HG03378 (cell line): ENCODE measurements around the gene EFHC1.
"Not testable (repeated sequence)": the region's sequence is repeated elsewhere in the genome, so short reads cannot be mapped to it uniquely, and the experiment has no call there.

ENCODE experiments used
- ATAC-seq: cut with Tn5 transposase; IDR thresholded peaks from one replicate; pipeline ENCODE4 v1.9.1; 2021; ENCODE audit warnings: mild to moderate bottlenecking, moderate library complexity; ENCODE audit not compliant: unreplicated experiment

EFHC1 gene

DNA sequence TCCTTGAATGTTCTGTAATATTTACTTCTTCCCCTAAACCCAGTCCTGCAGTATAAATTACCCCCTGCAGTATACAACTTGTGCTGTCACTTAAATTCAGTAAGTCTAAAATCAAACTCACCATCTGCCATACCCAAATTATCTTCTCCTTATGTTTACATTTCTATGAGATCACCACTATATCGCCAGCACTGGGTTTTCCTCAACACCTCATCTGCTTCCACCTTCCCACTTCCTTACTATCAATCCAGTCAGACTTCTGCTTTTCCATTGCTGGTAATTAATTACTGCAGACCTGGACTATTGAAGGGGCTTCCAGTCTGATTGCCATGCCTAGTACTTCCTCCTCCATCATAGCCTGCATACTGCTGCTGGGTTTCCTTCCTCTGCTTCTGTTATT is 15.2 kb downstream of the EFHC1 start:
- ATAC-seq, result no peak

GRCh38 chr6:52438926-52439325 is 18.8 kb downstream of the EFHC1 start:
- ATAC-seq, result no peak

GRCh38 chr6:52454556-52454955 is 34.4 kb downstream of the EFHC1 start:
- no peak for ATAC-seq

GRCh38 chr6:52457096-52457495 is 37.0 kb downstream of the EFHC1 start:
- ATAC-seq, result no peak

DNA sequence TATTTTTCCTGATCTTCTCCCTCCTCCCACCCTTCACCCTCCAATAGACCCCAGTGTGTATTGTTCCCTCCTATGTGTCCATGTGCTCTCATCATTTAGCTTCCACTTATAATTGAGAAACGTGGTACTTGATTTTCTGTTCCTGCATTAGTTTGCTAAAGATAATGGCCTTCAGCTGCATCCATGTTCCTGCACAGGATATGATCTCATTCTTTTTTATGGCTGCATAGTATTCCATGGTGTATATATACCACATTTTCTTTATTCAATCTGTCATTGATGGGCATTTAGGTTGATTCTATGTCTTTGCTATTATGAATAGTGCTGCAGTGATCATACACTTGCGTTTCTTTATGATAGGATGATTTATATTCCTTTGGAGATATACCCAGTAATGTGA is 41.1 kb downstream of the EFHC1 start:
- not testable (repeated sequence) for ATAC-seq

DNA sequence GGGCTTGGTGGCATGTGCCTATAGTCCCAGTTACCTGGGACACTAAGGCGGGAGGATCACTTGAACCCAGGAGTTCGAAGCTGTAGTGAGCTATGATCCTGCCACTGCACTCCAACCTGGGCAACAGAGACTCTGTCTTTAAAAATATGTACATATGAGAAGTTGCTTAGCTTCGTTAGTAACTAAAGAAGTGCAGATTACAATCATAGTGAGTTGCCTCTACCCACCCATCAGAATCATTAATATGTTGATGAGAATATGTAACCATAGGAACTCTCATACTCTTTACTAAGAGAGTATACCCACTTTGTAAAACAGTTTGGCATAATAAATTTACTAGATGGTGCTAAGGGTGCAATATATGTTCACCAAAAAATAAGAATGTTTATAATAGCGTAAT is 54.0 kb downstream of the EFHC1 start:
- no peak for ATAC-seq

GRCh38 chr6:52475307-52475706 is 55.2 kb downstream of the EFHC1 start:
- no peak for ATAC-seq

- no peak for ATAC-seq
Measured at GRCh38 chr6:52482903-52483670, 62.9 kb downstream of the EFHC1 start.

GRCh38 chr6:52483671-52484003 is 63.5 kb downstream of the EFHC1 start:
- no peak for ATAC-seq

GRCh38 chr6:52489881-52490280 is 69.7 kb downstream of the EFHC1 start:
- ATAC-seq, result no peak

- peak; percentile 73 for ATAC-seq
Measured at GRCh38 chr6:52491203-52492069, 71.3 kb downstream of the EFHC1 start.

DNA sequence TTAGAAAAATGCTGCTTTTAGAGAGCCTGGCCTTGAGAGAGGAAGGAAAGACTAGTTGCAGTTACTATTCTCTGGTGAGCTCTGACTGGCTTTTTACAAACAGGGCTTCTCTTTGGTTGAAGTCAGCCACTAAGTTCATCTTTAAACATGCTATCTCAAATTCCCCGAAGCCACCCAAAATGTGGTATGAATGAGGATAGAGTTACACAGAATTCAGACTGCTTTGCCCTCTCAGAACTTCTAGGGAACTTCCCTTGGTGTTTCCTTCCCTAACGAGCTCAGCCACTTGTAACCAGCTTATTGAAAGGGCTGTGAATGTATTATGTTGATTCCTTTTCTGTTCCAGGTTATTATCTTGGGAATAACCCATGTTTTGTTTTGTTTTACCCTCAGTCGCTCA is 73.5 kb downstream of the EFHC1 start:
- no peak for ATAC-seq

GRCh38 chr6:52494298-52495072 is 74.3 kb downstream of the EFHC1 start:
- no peak for ATAC-seq

- ATAC-seq, result no peak
Measured at GRCh38 chr6:52495922-52496321, 75.8 kb downstream of the EFHC1 start.

GRCh38 chr6:52496631-52497030 is 76.5 kb downstream of the EFHC1 start:
- no peak for ATAC-seq

GRCh38 chr6:52497652-52498408 is 77.7 kb downstream of the EFHC1 start:
- ATAC-seq, result peak; percentile 93

GRCh38 chr6:52498538-52499017 is 78.4 kb downstream of the EFHC1 start:
- peak; percentile 41 for ATAC-seq

DNA sequence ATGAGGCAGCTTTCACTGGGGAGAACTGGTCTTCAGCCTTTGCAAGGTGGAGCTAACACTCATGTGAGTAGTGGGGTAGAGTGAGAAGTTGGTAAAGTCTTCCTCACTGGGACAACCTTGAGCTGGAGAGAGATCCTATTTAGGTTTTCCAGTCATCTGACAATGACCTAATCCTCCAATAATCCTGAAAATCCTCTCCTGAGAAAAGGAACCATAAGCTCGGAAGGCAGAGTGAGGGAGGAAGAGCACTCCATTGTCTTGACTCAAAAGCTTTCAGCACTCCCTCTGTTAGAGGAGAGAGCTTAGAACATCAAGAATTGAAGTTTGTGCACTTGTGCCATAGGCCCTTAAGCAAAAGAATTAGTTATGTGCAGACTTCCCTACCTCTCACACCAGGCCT is 78.9 kb downstream of the EFHC1 start:
- no peak for ATAC-seq

DNA sequence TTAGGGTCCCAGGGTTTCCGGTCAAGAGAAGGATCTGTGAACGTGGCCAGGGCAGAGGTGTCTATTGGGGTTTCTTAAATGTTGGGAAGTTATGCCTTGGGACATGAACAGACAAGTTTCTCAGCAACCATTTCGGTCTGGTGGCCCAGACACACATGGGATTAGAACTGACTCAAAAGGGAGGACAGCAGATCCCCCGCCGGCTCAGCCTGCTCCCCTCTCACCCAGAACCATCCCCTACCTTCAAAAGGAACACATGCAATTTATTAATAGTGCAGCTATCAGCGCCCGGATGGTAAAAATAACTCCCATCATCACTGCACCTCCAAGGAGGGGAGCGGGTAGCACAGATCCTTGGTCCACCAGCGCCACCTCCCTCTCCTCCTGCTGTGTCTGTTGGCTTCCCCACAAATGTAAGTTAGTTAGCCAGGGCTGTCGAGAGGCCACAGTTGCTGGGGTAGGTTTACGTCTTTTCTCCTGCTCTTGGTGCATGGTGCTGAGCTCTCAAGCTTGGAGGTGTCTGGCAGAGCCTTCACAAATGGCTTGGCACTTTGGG is 79.6 kb downstream of the EFHC1 start:
- ATAC-seq, result no peak
